ENCODE results near the gene FBH1.
A peak's percentile ranks its signal among the peaks of the same experiment; 100 is the strongest.
"Not testable (repeated sequence)": the region's sequence is repeated elsewhere in the genome, so short reads cannot be mapped to it uniquely, and the experiment has no call there.

FBH1 gene

DNA sequence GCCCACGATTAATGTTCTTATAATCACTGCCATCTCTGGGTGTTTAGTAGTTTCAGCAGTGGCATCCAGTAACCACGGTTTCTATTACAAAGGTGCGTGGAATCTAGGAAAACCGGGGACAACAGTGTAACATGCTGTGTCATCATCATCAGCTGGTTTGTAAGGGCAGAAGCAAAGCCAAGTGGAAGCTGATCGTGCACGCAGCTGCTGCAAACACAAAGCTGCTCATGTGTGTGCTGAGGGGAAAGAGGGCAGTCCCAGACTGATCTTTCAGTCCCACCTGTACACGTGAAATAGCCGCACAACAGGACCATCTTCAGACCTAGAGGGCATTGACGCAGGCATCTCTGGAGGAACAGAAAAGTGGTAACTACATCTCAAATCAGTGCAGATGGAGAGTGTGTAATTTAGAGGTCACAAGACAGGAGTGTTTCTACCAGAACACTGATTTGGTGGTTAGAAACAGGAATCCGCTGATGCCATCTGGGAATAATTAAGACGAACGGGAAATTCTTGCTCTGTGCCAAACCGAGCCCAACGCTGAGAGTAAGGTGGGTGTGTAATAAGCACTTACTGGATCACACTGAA is 13.8 kb upstream of the FBH1 start:
- DNase-seq, result no peak

DNA sequence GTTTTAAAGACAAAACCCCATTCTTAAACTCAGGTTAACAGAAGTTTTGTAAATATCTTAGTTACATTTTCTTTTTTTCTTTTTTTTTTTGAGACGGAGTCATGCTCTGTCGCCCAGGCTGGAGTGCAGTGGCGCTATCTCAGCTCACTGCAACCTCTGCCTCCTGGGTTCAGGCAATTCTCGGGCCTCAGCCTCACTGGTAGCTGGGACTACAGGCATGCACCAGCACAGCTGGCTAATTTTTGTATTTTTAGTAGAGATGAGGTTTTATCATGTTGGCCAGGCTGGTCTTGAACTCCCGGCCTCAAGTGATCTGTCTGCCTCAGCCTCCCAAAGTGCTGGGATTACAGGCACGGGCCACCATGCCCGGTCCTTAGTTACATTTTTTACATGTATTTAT is 13.0 kb upstream of the FBH1 start:
- not testable (repeated sequence) for DNase-seq

DNA sequence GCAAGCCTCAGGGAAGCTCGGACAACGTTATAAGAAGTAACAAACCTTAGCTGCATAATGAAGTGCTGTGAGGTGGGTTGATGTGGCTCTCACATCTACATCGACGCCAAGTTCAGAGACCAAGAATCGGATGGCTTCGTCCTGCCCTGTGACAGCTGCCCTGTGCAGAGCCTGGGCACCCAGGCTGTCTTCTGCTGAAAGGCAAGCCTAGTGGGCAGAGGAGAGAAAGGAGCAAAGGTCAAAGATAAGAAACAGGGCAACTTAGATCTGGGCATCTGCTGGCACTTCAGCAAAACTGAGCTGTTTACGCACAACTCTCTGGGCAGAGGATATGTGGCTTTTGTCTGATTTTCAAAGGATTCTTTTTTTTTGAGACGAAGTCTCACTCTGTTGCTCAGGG is 7.1 kb upstream of the FBH1 start:
- DNase-seq, result no peak

DNA sequence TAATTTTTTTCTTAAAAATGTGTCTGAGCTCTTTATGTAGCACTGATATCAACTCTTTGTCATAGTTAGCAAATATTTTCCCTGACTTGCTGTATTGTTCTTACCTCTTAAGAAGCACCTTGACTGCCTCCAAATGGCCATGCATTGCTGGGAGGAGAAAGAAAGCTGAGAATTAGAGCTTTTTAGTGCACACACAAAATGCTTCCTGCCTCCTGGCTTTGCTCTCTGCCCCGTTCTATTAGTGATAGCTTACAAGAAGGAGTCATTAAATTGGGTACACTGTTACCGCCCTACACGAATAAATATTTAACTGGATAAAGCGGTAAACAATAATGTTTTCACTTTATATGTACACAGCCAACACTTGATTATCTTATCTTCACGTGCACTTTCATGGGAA is 4.4 kb upstream of the FBH1 start:
- DNase-seq, result no peak

DNA sequence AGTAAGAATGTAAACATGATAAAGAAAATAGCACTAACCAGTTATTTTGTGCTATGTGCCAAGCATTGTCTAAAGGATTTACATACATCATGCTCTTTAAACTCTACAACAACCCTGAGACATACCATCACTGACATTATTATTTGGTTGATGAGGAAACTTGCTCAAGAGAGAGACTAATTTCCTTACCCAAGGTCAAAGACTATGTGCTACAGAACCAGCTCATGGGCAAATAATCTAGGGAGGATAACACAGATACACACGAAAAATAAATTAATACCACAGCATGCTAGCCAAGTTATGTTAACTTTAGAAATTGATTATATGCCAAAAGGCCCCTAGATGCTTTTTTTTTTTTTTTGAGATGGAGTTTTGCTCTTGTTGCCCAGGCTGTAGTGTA is 3.0 kb upstream of the FBH1 start:
- DNase-seq, result no peak

DNA sequence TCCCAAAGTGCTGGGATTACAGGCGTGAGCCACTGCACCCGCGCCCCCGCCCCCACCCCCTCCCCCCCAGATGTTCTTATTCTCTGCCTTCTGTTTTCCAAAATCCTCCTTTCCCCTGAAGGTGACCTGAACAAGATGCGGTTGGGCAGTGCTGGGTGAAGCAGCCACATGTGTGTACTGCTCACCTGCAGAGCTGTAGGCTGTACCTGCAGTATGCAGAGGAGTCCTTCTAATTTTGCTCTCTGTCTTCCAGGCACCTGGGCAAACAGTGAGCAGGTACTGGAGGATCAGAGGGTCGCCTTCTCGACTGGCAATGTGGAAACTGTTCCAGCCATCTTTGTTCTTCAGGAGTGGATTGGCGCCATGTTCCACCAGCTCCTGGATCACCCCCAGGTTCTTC is 2.4 kb upstream of the FBH1 start:
- no peak for DNase-seq

DNA sequence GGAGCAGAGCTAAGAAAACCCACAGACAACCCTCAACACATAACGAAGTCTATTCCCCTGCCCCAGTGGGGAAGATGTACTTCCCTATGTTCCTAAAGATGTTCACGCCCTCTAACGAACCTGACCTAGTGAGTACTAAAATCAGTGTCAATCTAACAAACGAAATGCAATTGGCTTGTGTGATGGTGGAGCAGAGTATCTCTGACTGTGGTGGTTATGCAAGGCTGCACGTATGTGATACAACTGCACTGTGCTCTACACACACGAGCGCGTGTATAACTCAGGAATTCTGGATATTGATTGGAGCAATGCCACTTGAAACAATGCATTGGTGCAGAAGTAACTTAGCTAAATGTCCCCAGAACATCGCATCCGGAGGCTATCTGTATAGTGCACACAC is 1.7 kb upstream of the FBH1 start:
- DNase-seq, result no peak

DNA sequence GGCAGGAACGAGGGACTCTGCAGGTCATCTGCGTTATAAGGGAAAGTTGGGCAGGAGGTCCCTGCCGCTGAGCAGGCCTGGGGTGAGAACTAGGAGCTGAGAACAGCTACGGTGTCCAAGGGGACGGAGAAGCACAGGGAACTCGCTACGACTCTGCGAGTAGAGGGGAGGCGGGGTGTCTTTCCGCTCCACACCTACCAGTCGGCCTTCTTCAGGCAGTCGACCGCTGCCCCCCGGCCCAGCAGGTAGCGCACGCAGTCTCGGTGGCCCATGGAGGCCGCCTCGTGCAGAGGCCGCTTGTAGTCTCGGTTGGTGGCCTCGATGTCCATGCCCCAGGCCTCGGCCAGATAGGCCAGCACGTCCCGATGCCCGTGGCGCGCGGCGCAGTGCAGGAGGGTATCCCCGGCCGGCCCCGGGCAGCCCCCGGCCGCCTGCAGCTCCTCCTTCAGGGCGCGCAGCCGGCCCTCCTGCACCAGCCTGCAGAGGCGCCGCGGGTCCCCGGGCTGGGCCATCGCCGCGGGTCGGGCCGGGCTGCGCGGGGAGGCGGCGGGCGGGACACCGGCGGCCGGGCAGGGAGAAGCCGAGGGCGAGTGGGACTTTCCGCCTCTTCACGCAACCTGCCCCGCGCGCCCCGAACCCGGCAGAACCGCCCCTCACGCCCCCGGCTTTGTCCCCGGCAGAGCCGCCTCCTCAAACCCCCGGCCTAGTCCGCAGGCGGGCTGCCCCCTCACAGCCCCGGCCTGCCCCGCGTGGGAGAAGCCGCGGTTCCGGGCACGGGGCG is 1.0 kb upstream of the FBH1 start:
- DNase-seq, result peak; percentile 26

DNA sequence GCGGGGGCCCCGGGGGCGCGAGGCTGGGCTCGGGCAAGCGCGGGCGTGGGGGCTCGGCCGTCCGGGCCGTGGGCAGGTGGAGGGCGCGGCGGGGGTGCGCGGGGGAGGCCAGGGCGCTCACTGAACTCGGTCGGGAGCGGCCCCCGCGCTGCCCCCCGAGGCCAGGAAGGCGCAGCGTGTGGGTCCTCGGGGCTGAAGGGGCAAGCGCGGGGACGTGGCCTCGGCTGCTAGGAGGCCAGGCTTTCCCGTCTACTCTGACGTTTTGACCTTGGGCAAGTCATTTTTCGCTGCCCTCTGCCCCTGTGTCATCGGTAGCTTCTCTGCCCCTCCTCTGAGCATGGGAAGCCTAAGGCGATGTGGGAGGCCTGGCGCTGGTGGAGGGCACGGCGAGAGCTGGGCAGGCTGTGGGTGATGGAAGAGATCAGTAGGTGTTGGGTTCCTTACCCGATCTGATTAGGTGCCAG is 441 bp downstream of the FBH1 start:
- DNase-seq, result peak; percentile 13

DNA sequence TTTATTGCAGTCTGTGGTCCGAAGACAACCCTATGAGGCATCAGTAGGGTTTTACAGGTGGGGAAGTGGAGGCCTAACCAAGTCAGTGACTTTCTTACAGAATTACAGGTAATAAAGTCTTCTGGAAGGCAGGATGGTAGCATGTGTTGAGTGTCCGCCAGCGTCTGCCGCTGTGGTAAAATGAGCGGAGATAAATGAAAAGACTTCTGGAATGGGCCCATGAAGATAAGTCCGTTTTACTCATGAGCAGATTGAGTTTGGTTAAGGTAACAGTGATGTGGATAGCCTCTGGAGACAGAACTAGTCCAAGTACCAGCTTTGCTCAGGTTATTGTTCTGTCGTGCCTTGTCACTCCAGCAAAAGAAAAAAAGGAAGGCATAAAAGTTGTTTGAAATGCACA is 966 bp downstream of the FBH1 start:
- DNase-seq, result no peak

DNA sequence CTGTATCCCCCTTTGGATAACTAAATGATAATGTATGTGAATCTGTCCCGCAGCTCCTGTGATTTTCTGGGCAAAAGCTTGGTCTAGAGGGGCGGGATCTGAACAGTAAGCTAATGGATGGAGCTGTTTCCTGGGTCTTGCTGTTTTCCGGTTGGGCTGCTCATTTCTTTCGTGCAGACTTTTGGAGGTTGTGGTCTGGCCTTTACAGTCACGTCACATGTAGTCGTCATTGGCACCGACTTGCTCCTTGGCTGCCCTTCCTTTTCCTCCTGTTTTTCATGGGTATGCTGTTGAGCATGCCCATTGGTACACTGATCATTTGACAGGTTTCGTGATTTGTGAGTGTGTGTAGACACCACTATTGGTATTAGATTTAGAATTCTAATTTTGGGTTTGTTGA is 2.0 kb downstream of the FBH1 start:
- DNase-seq, result no peak

DNA sequence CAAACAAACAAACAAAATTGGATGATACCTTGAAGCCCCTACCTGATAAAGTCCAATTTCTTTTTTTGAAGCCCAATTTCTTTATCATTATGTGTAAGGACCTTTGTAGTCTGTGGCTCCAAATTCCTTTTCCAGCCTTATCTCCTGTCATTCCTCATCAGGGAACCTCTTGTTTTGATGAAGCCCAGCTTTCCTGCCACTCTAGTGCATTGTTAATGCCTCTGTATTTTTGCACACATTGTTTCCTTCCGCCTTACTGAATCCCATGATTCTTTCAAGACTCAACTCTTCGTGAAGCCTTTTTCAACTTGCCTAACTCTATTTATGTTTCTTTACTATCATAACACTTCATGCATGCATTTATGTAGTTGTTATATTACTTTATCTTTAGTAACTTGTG is 3.3 kb downstream of the FBH1 start:
- no peak for DNase-seq

DNA sequence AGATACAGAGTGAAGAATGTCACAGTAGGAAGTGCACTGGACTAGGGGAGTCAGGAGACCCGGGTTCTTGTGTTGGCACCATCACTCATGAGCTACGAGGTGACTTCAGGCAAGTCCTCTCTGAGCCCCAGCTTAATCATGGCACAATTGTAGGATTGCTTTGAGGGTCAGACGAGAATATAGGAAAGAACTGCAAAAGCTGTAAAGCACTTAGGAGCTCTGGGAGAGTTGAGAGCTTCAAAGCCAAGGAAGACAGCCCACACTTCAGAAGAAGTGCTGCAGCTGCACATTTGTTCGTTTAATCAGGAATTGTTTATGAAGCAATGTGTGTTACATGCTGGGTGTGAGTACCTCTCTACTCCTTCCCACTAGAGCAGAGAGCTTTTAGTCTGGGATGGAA is 4.4 kb downstream of the FBH1 start:
- no peak for DNase-seq

DNA sequence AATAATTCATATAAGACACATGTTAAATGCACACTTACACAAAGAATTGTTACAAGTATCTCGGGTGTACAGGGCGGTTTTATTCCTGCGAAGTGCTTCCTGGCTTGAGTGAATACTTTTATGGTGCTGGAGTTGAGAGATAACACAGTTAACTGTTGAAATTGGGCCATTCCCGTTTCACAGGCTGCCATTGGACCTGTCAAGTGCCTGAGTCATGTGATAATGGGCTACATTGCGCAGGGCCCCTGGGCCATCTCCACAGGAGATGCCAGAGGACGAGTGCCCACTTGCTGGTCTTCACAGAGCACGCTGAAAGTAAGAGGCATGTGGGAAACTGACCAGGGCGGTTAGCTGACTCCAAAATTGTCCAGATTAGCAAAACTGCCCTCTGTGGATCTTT is 4.8 kb downstream of the FBH1 start:
- no peak for DNase-seq

DNA sequence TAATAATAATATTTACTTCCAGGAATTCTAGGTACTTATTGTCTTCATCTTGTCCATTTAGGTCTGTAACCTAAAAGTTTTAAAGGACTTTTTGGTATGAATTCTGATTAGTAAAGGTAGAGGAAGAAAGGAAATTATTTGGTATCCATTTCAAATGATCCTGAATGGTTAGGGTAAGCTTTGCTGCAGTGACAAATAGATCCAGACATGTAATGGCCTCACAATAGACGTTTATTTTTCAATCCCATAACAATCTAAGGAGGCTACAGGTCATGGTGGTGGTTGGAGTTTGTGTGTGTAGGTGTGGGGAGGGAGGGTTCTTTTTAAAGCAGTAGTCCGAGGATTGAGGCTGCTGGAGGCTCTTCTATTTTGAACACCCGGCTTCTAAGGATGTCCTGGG is 5.3 kb downstream of the FBH1 start:
- DNase-seq, result no peak

DNA sequence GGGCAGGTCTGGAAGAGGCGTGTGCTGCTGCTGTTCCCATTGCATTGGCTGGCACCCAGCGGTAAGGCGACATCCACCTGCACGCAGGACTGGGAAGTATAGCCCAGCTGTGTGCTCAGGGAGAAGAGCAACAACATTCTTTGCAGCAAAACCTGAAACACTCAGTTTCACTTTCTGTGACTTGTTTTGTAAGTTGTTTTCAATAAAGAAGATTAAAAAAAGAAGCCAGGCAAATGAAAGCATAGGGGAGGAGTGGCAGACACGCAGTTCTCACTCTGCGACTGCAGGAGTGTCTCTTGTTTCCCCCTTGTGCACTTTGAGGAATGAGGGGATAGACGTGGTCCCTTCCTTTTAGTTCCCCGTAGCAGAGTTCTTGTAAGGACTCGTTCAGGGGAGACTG is 5.8 kb downstream of the FBH1 start:
- DNase-seq, result no peak

DNA sequence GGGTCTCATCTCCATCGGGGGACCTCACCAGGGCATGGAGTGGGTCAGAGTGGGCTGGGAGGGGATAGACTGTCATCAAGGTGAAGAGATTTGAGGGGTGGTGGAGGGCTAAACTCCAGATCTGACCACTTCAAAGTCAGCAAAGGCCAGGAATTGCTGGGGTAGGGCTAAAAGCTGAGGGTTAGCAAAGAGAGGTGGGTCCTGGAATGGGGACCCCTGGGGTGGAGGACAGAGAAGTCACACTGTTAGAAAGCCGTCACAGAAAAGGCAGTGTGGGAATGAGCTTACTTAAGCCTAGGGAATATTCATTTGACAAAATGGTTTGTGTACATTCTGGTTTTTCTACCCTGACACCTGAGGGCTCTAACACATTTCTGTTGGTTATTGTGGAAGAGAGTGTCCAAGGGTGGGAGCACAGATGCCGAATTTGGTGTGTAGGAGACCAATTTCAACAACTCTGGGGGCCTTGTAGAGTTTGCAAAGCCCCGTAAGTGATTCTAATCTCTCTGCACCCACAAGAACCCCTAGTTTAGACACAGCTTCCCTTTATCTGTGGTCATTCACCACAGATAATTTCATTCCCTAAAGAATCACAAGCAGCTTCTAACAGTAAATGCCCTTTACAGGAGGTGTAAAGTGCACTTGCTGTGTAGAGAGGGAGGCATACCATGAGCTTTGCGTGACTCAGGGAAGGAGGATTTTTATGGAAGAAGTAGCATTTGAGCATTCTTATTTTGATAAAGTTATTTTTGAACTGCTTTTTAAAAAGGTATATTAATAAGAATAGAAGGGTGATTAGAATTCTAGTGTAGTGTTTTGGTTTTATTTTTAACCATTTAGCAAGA is 6.4 kb downstream of the FBH1 start:
- no peak for DNase-seq

DNA sequence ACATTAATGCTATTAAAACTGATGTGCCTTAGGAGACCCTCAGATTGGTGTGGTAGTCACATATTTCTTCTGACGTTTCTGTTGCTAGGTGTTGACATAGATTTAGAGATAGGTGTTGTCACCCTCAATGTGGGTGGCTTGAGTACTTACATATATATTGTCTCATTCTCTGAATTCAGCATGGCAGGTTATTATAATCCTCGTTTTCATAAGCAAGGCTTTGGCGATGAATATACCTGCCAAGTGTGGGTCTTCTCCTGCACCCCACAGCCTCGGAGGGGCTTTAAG is 7.0 kb downstream of the FBH1 start:
- no peak for DNase-seq

DNA sequence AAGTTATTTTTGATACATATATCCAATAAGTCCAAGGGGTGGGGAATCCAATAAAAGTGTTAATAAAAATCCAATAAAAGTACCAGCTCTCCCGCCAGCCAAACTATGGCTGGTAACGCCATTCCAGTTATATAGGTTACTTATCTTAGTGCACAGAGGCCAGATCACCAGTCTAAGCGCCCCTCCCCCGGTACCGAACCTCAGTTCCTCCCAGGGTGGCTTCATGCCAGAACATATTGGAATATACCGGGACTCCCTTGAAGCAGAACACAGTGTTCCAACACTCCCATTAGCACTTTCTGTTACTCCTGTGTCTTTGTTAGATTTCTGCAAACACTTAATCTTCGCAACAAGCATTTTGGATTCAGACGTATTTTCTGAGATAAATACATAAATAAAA is 7.5 kb downstream of the FBH1 start:
- DNase-seq, result no peak

DNA sequence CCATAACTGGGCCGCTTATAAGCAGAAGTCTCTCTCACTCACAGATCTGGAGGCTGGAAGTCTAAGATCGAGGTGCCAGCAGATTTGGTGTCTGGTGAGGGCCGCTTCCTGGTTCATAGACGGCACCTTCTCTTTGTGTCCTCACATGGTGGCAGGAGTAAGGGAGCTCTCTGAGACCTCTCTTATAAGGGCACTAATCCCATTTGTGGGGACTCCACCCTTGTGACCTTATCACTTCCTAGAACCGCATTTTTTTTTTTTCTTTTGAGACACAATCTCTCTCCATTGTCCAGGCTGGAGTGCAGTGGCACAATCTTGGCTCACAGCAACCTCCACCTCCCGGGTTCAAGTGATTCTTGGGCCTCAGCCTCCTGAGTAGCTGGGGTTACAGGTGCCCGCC is 8.1 kb downstream of the FBH1 start:
- no peak for DNase-seq

DNA sequence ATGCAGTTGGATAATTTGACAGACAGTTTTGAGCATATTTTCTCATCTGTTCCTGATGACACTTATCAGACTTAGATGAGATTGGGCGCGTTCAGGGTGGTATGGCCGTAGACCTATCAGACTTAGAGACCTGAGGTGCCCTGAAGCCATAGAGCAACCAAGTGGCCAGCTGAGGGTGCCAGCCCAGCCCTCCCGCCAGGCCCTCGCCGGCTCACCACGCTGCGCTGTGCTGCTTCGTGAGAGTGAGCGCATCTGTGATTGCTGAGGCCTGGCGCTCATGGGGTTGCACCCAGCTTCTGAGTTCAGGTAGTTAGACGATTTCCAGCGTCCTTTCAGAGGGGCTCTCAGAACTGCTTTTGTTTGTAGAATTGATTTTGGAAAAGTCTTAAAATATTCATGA is 10.2 kb downstream of the FBH1 start:
- no peak for DNase-seq

DNA sequence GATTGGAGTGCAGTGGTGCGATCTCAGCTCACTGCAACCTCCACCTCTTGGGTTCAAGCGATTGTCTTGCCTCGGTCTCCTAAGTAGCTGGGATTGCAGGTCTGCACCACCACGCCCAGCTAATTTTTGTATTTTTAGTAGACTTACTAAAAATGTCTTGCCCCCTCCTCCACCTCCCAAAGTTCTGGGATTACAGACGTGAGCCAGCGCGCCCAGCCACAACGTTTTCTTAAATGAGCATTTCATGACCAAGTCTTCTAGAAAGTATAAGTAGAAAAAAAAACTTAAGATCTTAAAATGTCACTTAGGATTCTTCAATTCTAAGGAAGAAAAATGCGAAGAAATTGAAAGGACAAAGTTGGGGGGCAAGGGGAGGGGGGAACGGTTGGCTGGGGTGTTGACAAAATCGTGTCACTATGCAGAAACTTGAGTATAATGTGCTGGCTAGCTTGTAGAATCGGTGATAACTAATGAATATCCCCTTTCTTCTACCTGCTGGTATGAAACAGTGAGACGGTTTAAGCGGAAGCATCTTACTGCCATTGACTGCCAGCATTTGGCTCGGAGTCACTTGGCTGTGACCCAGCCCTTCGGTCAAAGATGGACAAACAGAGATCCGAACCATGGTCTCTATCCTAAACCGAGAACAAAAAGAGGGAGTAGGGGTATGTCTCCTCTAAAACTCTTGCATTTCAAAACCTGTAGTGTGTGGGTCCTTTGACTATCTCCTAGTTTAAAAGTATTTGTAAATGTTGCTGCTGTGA is 12.7 kb downstream of the FBH1 start:
- DNase-seq, result no peak

DNA sequence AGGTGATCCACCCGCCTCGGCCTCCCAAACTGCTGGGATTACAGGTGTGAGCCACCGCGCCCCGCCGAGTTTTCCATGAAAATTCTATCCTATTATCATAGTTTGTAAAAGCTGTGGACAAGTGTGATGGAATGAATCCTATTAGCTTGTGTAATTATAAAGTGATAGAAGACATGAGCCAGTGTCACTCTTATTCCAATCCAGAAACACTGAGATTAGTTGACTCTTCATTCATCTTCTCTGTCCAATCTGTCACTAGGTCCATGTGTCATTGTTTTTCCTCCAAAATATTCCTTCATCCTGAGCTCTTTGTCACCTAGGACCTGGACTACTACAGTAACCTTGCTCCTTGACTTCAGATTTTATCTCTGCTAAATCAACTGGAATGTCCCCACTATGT is 13.5 kb downstream of the FBH1 start:
- DNase-seq, result no peak

All from T-helper 9 cell (primary cell).